Kidney (tissue), 14 donors: ENCODE results near the gene NFATC2. TPM values are rescaled to one million over a fixed set of nuclear protein-coding genes. Genes with fewer than 3 reads are reported as not detected.

Experiments used
- DNase-seq, 5 donors: peaks; one replicate each; pipeline ENCODE4 v3.0.0-alpha.2; 2013 to 2020
- FAIRE-seq: peaks from 2 replicates; lab custom pipeline; 2012; peaks lifted over from hg19 to GRCh38; lab: Jason Lieb, UNC
- H3K27ac ChIP-seq, 2 donors: one replicate each; pipeline ENCODE4 v1.7.0; 2013; ENCODE audit warnings: low read depth in 2 of 2, low read length in 2 of 2, inconsistent platforms in 1 of 2
- H3K27me3 ChIP-seq: one replicate; pipeline ENCODE4 v1.7.1; 2013; ENCODE audit warnings: low read length, inconsistent platforms; ENCODE audit not compliant: control insufficient read depth, insufficient read depth
- H3K36me3 ChIP-seq, 3 donors: one replicate each; pipeline versions ENCODE4 v1.7.0 to v1.7.1; 2013; ENCODE audit warnings: low read length in 3 of 3, control low read depth in 1 of 3, inconsistent platforms in 1 of 3; ENCODE audit not compliant: insufficient read depth in 3 of 3, control insufficient read depth in 2 of 3
- H3K4me1 ChIP-seq, 3 donors: one replicate each; pipeline versions ENCODE4 v1.7.0 to v1.7.1; 2013; ENCODE audit warnings: low read length in 3 of 3, inconsistent platforms in 1 of 3, low read depth in 1 of 3; ENCODE audit not compliant: control insufficient read depth in 2 of 3, insufficient read depth in 2 of 3
- H3K4me3 ChIP-seq, 3 donors: one replicate each; pipeline versions ENCODE4 v1.7.0 to v1.8.1; 2013; ENCODE audit warnings: low read length in 3 of 3, control low read depth in 1 of 3, inconsistent platforms in 1 of 3
- H3K9ac ChIP-seq, 3 donors: one replicate each; pipeline versions ENCODE4 v1.7.0 to v1.7.1; 2013; ENCODE audit warnings: low read length in 3 of 3, control low read depth in 1 of 3, inconsistent platforms in 1 of 3
- H3K9me3 ChIP-seq, 3 donors: one replicate each; pipeline versions ENCODE4 v1.7.0 to v1.7.1; 2013; ENCODE audit warnings: low read length in 3 of 3, control low read depth in 1 of 3, inconsistent platforms in 1 of 3; ENCODE audit not compliant: control insufficient read depth in 2 of 3, insufficient read depth in 1 of 3
- intact Hi-C: fragments of 100-400 bp; cut with DNase I; formaldehyde crosslinking; loops from one replicate; pipeline ENCODE4 v1.11.1; 2022
- polyA plus RNA-seq: library from polyadenylated mRNA; stranded (reverse); fragments of 350-450 nt; fragmentation: Illumina TruSeq; extraction: RNeasy Lipid Tissue Mini Kit (QIAGEN cat#74804); gene quantifications from one replicate; pipeline ENCODE4 v1.2.3, GENCODE V29; 2014; ENCODE audit warnings: low read depth, low replicate concordance; ENCODE audit not compliant: insufficient read depth
- total RNA-seq: library from RNA; stranded (reverse); fragmentation: NEBNext Ultra II Directional; extraction: Animal tissue kit (Norgen Biotek cat#: 25700); gene quantifications from one replicate; pipeline ENCODE4 v1.2.1, GENCODE V29; 2021
- TF ChIP-seq, protein P1 (sequence below): IDR thresholded peaks from 3 replicates; pipeline ENCODE4 v1.5.1; 2012; ENCODE audit warnings: mild to moderate bottlenecking, moderate library complexity, borderline replicate concordance; ENCODE audit not compliant: insufficient read depth; ENCODE audit errors: extremely low read depth
- donor health status: control.
- donor health status: control.
- donor health status: control.
- donor health status: control.
- donor health status: control.
- donor health status: DM: yes; HTN: yes; CAD: no.
- donor health status: Normal renal cell carcinoma (clear cell type).

Gene NFATC2
- total and polyA plus RNA-seq, 2 donors from 2014 or later: 0.73 to 10.5 TPM

DNA sequence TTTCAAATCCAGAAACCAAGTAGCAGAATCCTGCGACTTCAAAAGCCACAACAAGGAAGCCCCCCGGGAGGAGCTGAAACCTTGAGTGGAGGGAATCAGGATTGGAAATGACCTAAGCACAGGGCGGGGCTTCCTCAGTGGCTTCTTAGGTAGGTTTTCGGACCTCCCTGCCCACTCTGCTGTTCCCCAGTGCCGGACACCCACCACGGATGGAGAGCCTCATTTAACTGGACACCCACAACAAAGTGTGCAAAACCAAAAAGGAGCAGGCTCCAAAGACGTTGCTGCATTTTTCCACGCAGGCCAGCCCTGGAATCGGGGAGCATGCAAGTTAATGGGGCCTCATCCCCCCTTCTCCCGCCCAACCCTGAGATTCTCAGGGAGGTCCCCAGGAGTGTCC, 144.4 kb downstream of the NFATC2 start:
- no peak overlapping the region for H3K27ac ChIP-seq
- DNase-seq (no peak), FAIRE-seq (no peak)
- no peaks in the 10 kb centered on the region for H3K27me3 ChIP-seq
- H3K36me3 ChIP-seq: no peaks in the 10 kb centered on the region
- H3K4me3 ChIP-seq: no peak overlapping the region
- intact Hi-C loops: no loop called here
- no peak overlapping the region for H3K9ac ChIP-seq
- peaks cover 0 to 3% (median 0%) of the 10 kb centered on the region in 3 donors for H3K4me1 ChIP-seq
- TF ChIP-seq, protein P1, sequence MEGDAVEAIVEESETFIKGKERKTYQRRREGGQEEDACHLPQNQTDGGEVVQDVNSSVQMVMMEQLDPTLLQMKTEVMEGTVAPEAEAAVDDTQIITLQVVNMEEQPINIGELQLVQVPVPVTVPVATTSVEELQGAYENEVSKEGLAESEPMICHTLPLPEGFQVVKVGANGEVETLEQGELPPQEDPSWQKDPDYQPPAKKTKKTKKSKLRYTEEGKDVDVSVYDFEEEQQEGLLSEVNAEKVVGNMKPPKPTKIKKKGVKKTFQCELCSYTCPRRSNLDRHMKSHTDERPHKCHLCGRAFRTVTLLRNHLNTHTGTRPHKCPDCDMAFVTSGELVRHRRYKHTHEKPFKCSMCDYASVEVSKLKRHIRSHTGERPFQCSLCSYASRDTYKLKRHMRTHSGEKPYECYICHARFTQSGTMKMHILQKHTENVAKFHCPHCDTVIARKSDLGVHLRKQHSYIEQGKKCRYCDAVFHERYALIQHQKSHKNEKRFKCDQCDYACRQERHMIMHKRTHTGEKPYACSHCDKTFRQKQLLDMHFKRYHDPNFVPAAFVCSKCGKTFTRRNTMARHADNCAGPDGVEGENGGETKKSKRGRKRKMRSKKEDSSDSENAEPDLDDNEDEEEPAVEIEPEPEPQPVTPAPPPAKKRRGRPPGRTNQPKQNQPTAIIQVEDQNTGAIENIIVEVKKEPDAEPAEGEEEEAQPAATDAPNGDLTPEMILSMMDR: no peak
- no peaks in the 10 kb centered on the region for H3K9me3 ChIP-seq

DNA sequence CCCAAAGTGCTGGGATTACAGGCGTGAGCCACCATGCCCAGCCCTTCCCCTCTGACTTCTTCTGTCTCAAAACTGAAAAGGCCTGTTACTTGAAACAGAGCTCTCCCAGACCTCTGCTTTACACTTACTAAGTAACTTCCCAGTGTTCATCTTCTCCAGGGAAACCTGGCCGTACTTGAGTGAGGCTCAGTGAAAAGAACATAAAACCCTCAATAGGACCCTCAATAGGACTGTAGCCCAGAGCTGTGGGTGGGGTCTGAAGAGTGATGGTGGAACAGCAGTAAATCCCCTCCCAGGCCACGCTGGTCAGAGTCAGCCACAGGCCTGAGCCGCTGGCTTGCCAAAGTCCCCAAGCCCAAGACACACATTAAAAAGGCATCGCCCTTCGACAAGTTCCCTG, 145.4 kb downstream of the NFATC2 start:
- peaks cover 0 to 7% (median 0%) of the 10 kb centered on the region in 3 donors for H3K4me1 ChIP-seq
- H3K9ac ChIP-seq: no peak overlapping the region
- TF ChIP-seq, protein P1: no peak
- DNase-seq (no peak), FAIRE-seq (no peak)
- intact Hi-C loops: no loop called here
- no peak overlapping the region for H3K4me3 ChIP-seq
- no peaks in the 10 kb centered on the region for H3K27me3 ChIP-seq
- H3K27ac ChIP-seq: no peak overlapping the region
- no peaks in the 10 kb centered on the region for H3K36me3 ChIP-seq
- H3K9me3 ChIP-seq: no peaks in the 10 kb centered on the region

DNA sequence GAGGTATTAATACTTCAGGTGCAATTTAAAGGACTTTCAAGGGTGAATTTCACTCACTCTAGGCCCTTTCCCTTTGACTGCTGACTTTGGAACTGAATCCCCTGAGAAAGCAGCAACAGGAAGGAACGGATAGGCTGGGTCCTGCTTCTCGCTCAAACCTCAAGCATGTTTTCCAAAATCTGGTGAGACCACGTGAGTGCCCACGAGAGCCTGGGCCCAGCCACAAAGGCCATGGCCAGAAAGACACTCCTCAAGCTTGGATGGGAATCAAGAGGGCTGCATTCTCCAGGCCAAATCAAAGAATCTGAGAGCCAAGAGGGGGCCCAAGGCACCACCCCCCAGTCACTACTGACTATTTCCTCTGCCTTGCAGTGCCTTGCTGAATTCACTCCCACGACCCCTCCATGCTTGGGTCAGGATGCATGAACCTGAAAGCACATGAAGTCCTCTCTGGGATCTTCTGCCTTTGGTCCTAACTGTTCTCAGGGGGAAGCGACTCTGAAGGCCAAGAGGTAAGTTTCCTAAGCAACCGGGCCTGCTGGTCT, 146.1 kb downstream of the NFATC2 start:
- FAIRE-seq (no peak), DNase-seq (no peak)
- no peaks in the 10 kb centered on the region for H3K36me3 ChIP-seq
- TF ChIP-seq, protein P1: no peak
- no peaks in the 10 kb centered on the region for H3K27me3 ChIP-seq
- no peak overlapping the region for H3K27ac ChIP-seq
- H3K4me3 ChIP-seq: no peak overlapping the region
- intact Hi-C loops: no loop called here
- no peaks in the 10 kb centered on the region for H3K9me3 ChIP-seq
- peaks cover 0 to 7% (median 0%) of the 10 kb centered on the region in 3 donors for H3K4me1 ChIP-seq
- H3K9ac ChIP-seq: no peak overlapping the region

DNA sequence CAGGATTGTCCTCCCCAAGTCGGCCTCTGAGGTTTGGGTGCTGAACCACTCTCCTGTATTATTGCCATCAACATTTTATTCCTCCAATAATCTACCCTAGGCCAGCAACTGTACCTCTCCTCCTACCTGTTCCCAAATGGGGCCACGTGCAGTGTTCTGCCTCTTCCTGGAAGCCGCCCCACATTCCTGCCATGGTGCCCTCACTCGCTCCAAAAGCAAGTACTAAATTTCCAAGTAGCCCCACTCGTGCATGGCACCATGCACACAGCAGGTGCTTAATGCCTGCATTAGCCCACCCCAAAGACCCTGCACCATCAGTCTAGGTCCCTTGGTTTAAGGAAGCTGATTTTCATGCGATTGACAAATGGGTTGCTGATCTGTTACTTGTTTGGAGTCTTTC, 147.8 kb downstream of the NFATC2 start:
- no peak overlapping the region for H3K4me3 ChIP-seq
- FAIRE-seq (no peak), DNase-seq (no peak)

More for the DNA sequence above, 147.8 kb downstream of the NFATC2 start:
- H3K36me3 ChIP-seq: no peaks in the 10 kb centered on the region
- H3K27ac ChIP-seq: no peak overlapping the region
- H3K27me3 ChIP-seq: no peaks in the 10 kb centered on the region
- H3K9me3 ChIP-seq: no peaks in the 10 kb centered on the region
- H3K9ac ChIP-seq: no peak overlapping the region
- H3K4me1 ChIP-seq: peaks cover 0 to 11% (median 7%) of the 10 kb centered on the region in 3 donors
- TF ChIP-seq, protein P1: no peak
- intact Hi-C loops: no loop called here
